Mesenchymal stem cell (in vitro differentiated cells and primary cell): ENCODE data around the gene BEND2.

Source experiments
- DNase-seq: peaks from one replicate; pipeline ENCODE4 v3.0.0-alpha.2; 2013
- H2AFZ ChIP-seq: one replicate; pipeline ENCODE4 v1.6.1; 2013; ENCODE audit warnings: low read depth, mild to moderate bottlenecking, control low read depth, inconsistent platforms, low read length, moderate library complexity
- H2AK5ac ChIP-seq: 2 replicates; pipeline ENCODE4 v1.6.1; 2013; ENCODE audit warnings: low read length, moderate library complexity, mild to moderate bottlenecking, inconsistent platforms; ENCODE audit not compliant: severe bottlenecking
- H2BK120ac ChIP-seq: one replicate; pipeline ENCODE4 v1.6.1; 2013; ENCODE audit warnings: low read depth, mild to moderate bottlenecking, inconsistent platforms, low read length, moderate library complexity
- H2BK12ac ChIP-seq, 2 experiments: one replicate each; pipeline ENCODE4 v1.6.1; 2013; ENCODE audit warnings: inconsistent platforms in 2 of 2, low read length in 2 of 2, mild to moderate bottlenecking in 2 of 2, moderate library complexity in 2 of 2, control low read depth in 1 of 2
- H2BK15ac ChIP-seq: one replicate; pipeline ENCODE4 v1.6.1; 2013; ENCODE audit warnings: mild to moderate bottlenecking, low read depth, inconsistent platforms; ENCODE audit not compliant: poor library complexity, severe bottlenecking
- H2BK5ac ChIP-seq: 2 replicates; pipeline ENCODE4 v1.6.1; 2013; ENCODE audit warnings: low read depth, mild to moderate bottlenecking, low read length, control low read depth, inconsistent platforms; ENCODE audit not compliant: poor library complexity, severe bottlenecking
- H3K14ac ChIP-seq, 2 experiments: one replicate each; pipeline ENCODE4 v1.6.1; 2013; ENCODE audit warnings: inconsistent platforms in 2 of 2, low read length in 2 of 2, control low read depth in 1 of 2, mild to moderate bottlenecking in 1 of 2, moderate library complexity in 1 of 2
- H3K18ac ChIP-seq, 2 experiments: one replicate each; pipeline ENCODE4 v1.6.1; 2013; ENCODE audit warnings: inconsistent platforms in 2 of 2, low read length in 2 of 2, control low read depth in 1 of 2, low read depth in 1 of 2, mild to moderate bottlenecking in 1 of 2
- H3K23ac ChIP-seq, 2 experiments: one replicate each; pipeline ENCODE4 v1.6.1; 2013; ENCODE audit warnings: inconsistent platforms in 2 of 2, low read length in 2 of 2, mild to moderate bottlenecking in 2 of 2, moderate library complexity in 2 of 2, control low read depth in 1 of 2
- H3K27ac ChIP-seq: 2 replicates; pipeline ENCODE4 v1.5.1; 2013; ENCODE audit warnings: mild to moderate bottlenecking, moderate library complexity, low read length, control low read depth, inconsistent platforms; ENCODE audit not compliant: poor library complexity, severe bottlenecking
- H3K27me3 ChIP-seq, 2 experiments: 2 replicates each; pipeline versions ENCODE4 v1.6.1 to v1.7.0; 2013; ENCODE audit warnings: low read length in 2 of 2, mild to moderate bottlenecking in 2 of 2, moderate library complexity in 2 of 2, control low read depth in 1 of 2, inconsistent platforms in 1 of 2; ENCODE audit not compliant: control insufficient read depth in 1 of 2, insufficient read depth in 1 of 2
- H3K36me3 ChIP-seq, 2 experiments: 2 replicates each; pipeline versions ENCODE4 v1.6.1 to v1.7.0; 2013; ENCODE audit warnings: low read length in 2 of 2, control low read depth in 1 of 2, inconsistent platforms in 1 of 2, low read depth in 1 of 2, mild to moderate bottlenecking in 1 of 2; ENCODE audit not compliant: insufficient read depth in 2 of 2, control insufficient read depth in 1 of 2
- H3K4ac ChIP-seq, 2 experiments: one replicate each; pipeline ENCODE4 v1.6.1; 2013; ENCODE audit warnings: inconsistent platforms in 2 of 2, low read length in 2 of 2, mild to moderate bottlenecking in 2 of 2, moderate library complexity in 2 of 2, control low read depth in 1 of 2, low read depth in 1 of 2
- H3K4me1 ChIP-seq: 2 replicates; pipeline ENCODE4 v1.6.1; 2013; ENCODE audit warnings: low read depth, low read length, control low read depth; ENCODE audit not compliant: control insufficient read depth, insufficient read depth
- H3K4me2 ChIP-seq: 2 replicates; pipeline ENCODE4 v1.6.1; 2013; ENCODE audit warnings: low read length, mild to moderate bottlenecking, inconsistent platforms; ENCODE audit not compliant: poor library complexity, severe bottlenecking
- H3K4me3 ChIP-seq, 2 experiments: 2 replicates each; pipeline versions ENCODE4 v1.5.1 to v1.7.0; 2013; ENCODE audit warnings: low read length in 2 of 2, mild to moderate bottlenecking in 2 of 2, control low read depth in 1 of 2, low read depth in 1 of 2; ENCODE audit not compliant: insufficient read depth in 1 of 2
- H3K79me1 ChIP-seq: replicated peaks from 2 replicates; pipeline ENCODE4 v1.6.1; 2013; ENCODE audit warnings: mild to moderate bottlenecking, control low read depth, low read length, inconsistent platforms; ENCODE audit not compliant: poor library complexity, severe bottlenecking
- H3K9ac ChIP-seq: 2 replicates; pipeline ENCODE4 v1.7.0; 2013; ENCODE audit warnings: mild to moderate bottlenecking, low read length, moderate library complexity
- H3K9me3 ChIP-seq: 2 replicates; pipeline ENCODE4 v1.7.0; 2013; ENCODE audit warnings: mild to moderate bottlenecking, low read length; ENCODE audit not compliant: control insufficient read depth
- H4K8ac ChIP-seq: one replicate; pipeline ENCODE4 v1.6.1; 2013; ENCODE audit warnings: inconsistent platforms, mild to moderate bottlenecking, low read length, moderate library complexity
- H4K91ac ChIP-seq: one replicate; pipeline ENCODE4 v1.6.1; 2013; ENCODE audit warnings: mild to moderate bottlenecking, low read length, inconsistent platforms
- WGBS: methylation state at CpG from one replicate; pipeline ENCODE4 v1.1.7; 2013; ENCODE audit warnings: mixed read lengths; 5-methylcytosine and 5-hydroxymethylcytosine counted together

BEND2 gene

GRCh38 chrX:18151157-18151556 is 69.5 kb downstream of the BEND2 start:
- 64% methylated on average over 4 of the region's 5 CpGs for WGBS

GRCh38 chrX:18149454-18149853 is 71.2 kb downstream of the BEND2 start:
- H3K14ac ChIP-seq = no peak overlapping the region
- H2BK12ac ChIP-seq = no peak overlapping the region
- H3K4me2 ChIP-seq = no peak overlapping the region
- H3K9me3 ChIP-seq = no peaks in the 10 kb centered on the region
- no peak for DNase-seq
- H4K8ac ChIP-seq = no peak overlapping the region
- no peak overlapping the region for H3K23ac ChIP-seq
- H3K27ac ChIP-seq = no peak overlapping the region
- H2AK5ac ChIP-seq = no peak overlapping the region
- no peak overlapping the region for H3K9ac ChIP-seq
- H2BK5ac ChIP-seq = no peak overlapping the region
- H3K4me1 ChIP-seq = no peaks in the 10 kb centered on the region
- H3K18ac ChIP-seq = no peak overlapping the region
- H3K4me3 ChIP-seq = no peak overlapping the region
- H3K79me1 ChIP-seq = no peaks in the 10 kb centered on the region
- no peak overlapping the region for H2BK120ac ChIP-seq
- no peaks in the 10 kb centered on the region for H3K27me3 ChIP-seq
- H2BK15ac ChIP-seq = no peak overlapping the region
- H3K36me3 ChIP-seq = no peaks in the 10 kb centered on the region
- no peak overlapping the region for H2AFZ ChIP-seq
- H4K91ac ChIP-seq = no peak overlapping the region
- H3K4ac ChIP-seq = no peak overlapping the region

More at GRCh38 chrX:18151157-18151556, 69.5 kb downstream of the BEND2 start:
- no peak for DNase-seq
- H3K36me3 ChIP-seq = no peaks in the 10 kb centered on the region
- no peak overlapping the region for H3K14ac ChIP-seq
- H2AK5ac ChIP-seq = no peak overlapping the region
- H4K8ac ChIP-seq = no peak overlapping the region
- H3K4ac ChIP-seq = no peak overlapping the region
- no peak overlapping the region for H2BK15ac ChIP-seq
- no peak overlapping the region for H3K23ac ChIP-seq
- no peak overlapping the region for H3K9ac ChIP-seq
- H3K4me2 ChIP-seq = no peak overlapping the region
- H2AFZ ChIP-seq = no peak overlapping the region
- no peaks in the 10 kb centered on the region for H3K79me1 ChIP-seq
- no peaks in the 10 kb centered on the region for H3K27me3 ChIP-seq
- H3K9me3 ChIP-seq = no peaks in the 10 kb centered on the region
- H3K27ac ChIP-seq = no peak overlapping the region
- H4K91ac ChIP-seq = no peak overlapping the region
- H2BK120ac ChIP-seq = no peak overlapping the region
- H3K4me1 ChIP-seq = no peaks in the 10 kb centered on the region
- H2BK12ac ChIP-seq = no peak overlapping the region
- no peak overlapping the region for H2BK5ac ChIP-seq
- no peak overlapping the region for H3K4me3 ChIP-seq
- H3K18ac ChIP-seq = no peak overlapping the region

- Histone ChIP-seq H4K8ac (no peak overlapping the region), H3K27me3 (no peaks in the 10 kb centered on the region), H2BK15ac (no peak overlapping the region), H2BK12ac (no peak overlapping the region), H3K4me2 (no peak overlapping the region), H3K36me3 (no peaks in the 10 kb centered on the region), H3K27ac (no peak overlapping the region), H3K14ac (no peak overlapping the region), H2AK5ac (no peak overlapping the region), H3K9me3 (no peaks in the 10 kb centered on the region), H4K91ac (no peak overlapping the region), H3K4me3 (no peak overlapping the region), H2BK5ac (no peak overlapping the region), H3K79me1 (no peaks in the 10 kb centered on the region), H3K9ac (no peak overlapping the region), H3K4ac (no peak overlapping the region), H3K23ac (no peak overlapping the region), H2BK120ac (no peak overlapping the region), H3K4me1 (no peaks in the 10 kb centered on the region), H3K18ac (no peak overlapping the region), H2AFZ (no peak overlapping the region)
- 36% methylated on average over 4 of the region's 6 CpGs for WGBS
- no peak for DNase-seq
Measured at GRCh38 chrX:18146954-18147353, 73.7 kb downstream of the BEND2 start.

GRCh38 chrX:18146009-18146408 is 74.7 kb downstream of the BEND2 start:
- Histone ChIP-seq H3K4me3 (no peak overlapping the region), H3K36me3 (no peaks in the 10 kb centered on the region), H3K4ac (no peak overlapping the region), H4K91ac (no peak overlapping the region), H3K79me1 (no peaks in the 10 kb centered on the region), H2BK5ac (no peak overlapping the region), H3K9me3 (no peaks in the 10 kb centered on the region), H2BK15ac (no peak overlapping the region), H3K27ac (no peak overlapping the region), H2AFZ (no peak overlapping the region), H4K8ac (no peak overlapping the region), H2BK12ac (no peak overlapping the region), H2BK120ac (no peak overlapping the region), H3K18ac (no peak overlapping the region), H2AK5ac (no peak overlapping the region), H3K4me2 (no peak overlapping the region), H3K9ac (no peak overlapping the region), H3K27me3 (no peaks in the 10 kb centered on the region), H3K14ac (no peak overlapping the region), H3K23ac (no peak overlapping the region), H3K4me1 (no peaks in the 10 kb centered on the region)
- DNase-seq = no peak
- WGBS = 100% methylated on average over 1 of the region's 2 CpGs
